Heart right ventricle (tissue), 16 donors: ENCODE data around the gene GNA12. TPM values are rescaled to one million over a fixed set of nuclear protein-coding genes. Genes with fewer than 3 reads are reported as not detected.
A peak's percentile ranks its signal among the peaks of the same experiment; 100 is the strongest.

Experiments used
- ATAC-seq, 8 donors: fragments of 200-7000 bp; cut with Tn5 transposase; one replicate each; pipeline ENCODE4 v1.9.1; 2020; ENCODE audit warnings: mild to moderate bottlenecking in 8 of 8, moderate library complexity in 8 of 8, moderate number of reproducible peaks in 1 of 8
- DNase-seq, 2 donors: peaks; one replicate each; pipeline ENCODE4 v3.0.0-alpha.2; 2020
- H3K27ac ChIP-seq, 10 donors: fragments of 200-600 bp; sonication (generic) in 2 of 10; one replicate each; pipeline versions ENCODE4 v1.5.0 to v1.8.0; 2020 to 2022; ENCODE audit warnings: mild to moderate bottlenecking in 3 of 10
- H3K27me3 ChIP-seq, 7 donors: fragments of 200-600 bp; one replicate each; pipeline ENCODE4 v1.8.0; 2021 to 2022; ENCODE audit warnings: mild to moderate bottlenecking in 2 of 7
- H3K36me3 ChIP-seq, 9 donors: fragments of 200-600 bp; sonication (generic) in 1 of 9; one replicate each; pipeline versions ENCODE4 v1.5.0 to v1.8.0; 2020 to 2022; ENCODE audit warnings: mild to moderate bottlenecking in 2 of 9
- H3K4me1 ChIP-seq, 9 donors: fragments of 200-600 bp; sonication (generic) in 1 of 9; one replicate each; pipeline versions ENCODE4 v1.5.0 to v1.8.0; 2020 to 2022; ENCODE audit warnings: mild to moderate bottlenecking in 4 of 9
- H3K4me3 ChIP-seq, 10 donors: fragments of 200-600 bp; sonication (generic) in 2 of 10; one replicate each; pipeline versions ENCODE4 v1.5.0 to v1.8.0; 2020 to 2022; ENCODE audit warnings: mild to moderate bottlenecking in 7 of 10, moderate library complexity in 2 of 10
- H3K9me3 ChIP-seq, 11 donors: fragments of 200-600 bp in 10 of 11; sonication (generic) in 2 of 11; one replicate each; pipeline versions ENCODE4 v1.5.0 to v1.8.0; 2013 to 2022; ENCODE audit warnings: mild to moderate bottlenecking in 2 of 11, control low read depth in 1 of 11, moderate library complexity in 1 of 11
- CTCF ChIP-seq, 9 donors: fragments of 200-600 bp; sonication (generic) in 2 of 9; IDR thresholded peaks; one replicate each; pipeline versions ENCODE4 v1.5.0 to v1.8.0; 2021 to 2022; ENCODE audit warnings: antibody characterized with exemption in 9 of 9, mild to moderate bottlenecking in 5 of 9, moderate library complexity in 1 of 9
- WGBS, 2 donors: extraction: QIAGEN DNeasy Blood & Tissue Kit; methylation state at CpG; one replicate each; pipeline ENCODE4 v1.1.7; 2013; ENCODE audit warnings: inconsistent platforms in 1 of 2; 5-methylcytosine and 5-hydroxymethylcytosine counted together
- intact Hi-C, 10 donors: fragments of 100-400 bp; cut with DNase I; formaldehyde crosslinking; loops; one replicate each; pipeline versions ENCODE4 v1.11.1 to v1.14.2; 2022
- polyA plus RNA-seq, 2 donors: library from polyadenylated mRNA; stranded (reverse); fragments of 200-250 nt; gene quantifications; one replicate each; pipeline ENCODE4 v1.2.3, GENCODE V29; 2013
- total RNA-seq, 10 donors: library from RNA; stranded (reverse); fragmentation: NEBNext Ultra II Directional in 3 of 10; extraction: Animal tissue kit (Norgen Biotek cat#: 25700) in 3 of 10; gene quantifications; one replicate each; pipeline versions ENCODE4 v1.2.1 to v1.2.4, GENCODE V29; 2021 to 2023
- donor health status: Arrhythmogenic right ventricular cardiomyopathy.
- donor health status: ischemic (EF 13 %, LVEDD 7.1; RV severe dilation, severe dysfunction).
- donor health status: healthy with polysubstance abuse.
- donor health status: DM: no; HTN: yes; CAD: no.
- donor health status: DM: no; HTN: no; CAD: no.
- donor health status: ischemic (EF 25% LVEDD 6.9; RV normal size, moderate dysfunction).
- donor health status: ischemic (EF 25% LVEDD 5.7; RV mildly dilated, moderate dysfunction).
- donor health status: healthy.
- donor health status: DM: yes; HTN: yes; CAD: no.
- donor health status: Ischemic cardiomyopathy.
- donor health status: ischemic (EF 35%, LVEDD 5.7; RV mildly dilated, moderate dysfunction).
- donor health status: nonischemic (EF 11% LVEDD 7.7; RV severe dilation, severe dysfunction).
- donor health status: DM: yes; HTN: yes; CAD: no.
- donor health status: PGD.
- donor health status: ischemic (EF 29% LVEDD 5.4; RV normal size, mild dysfunction).
- donor health status: nonischemic (EF 23%, LVEDD 6.1; RV moderate dilation, normal function).

GNA12 gene
- total and polyA plus RNA-seq, 12 donors = 6.4 to 46.4 (median 33.9) TPM

GRCh38 chr7:2709553-2710285 is 134.4 kb downstream of the GNA12 start:
- peak; percentile 41 to 66 for DNase-seq
- peaks cover 0 to 4% (median 0%) of the 10 kb centered on the region in 11 donors for H3K9me3 ChIP-seq
- no peak overlapping the region for H3K27ac ChIP-seq
- H3K4me1 ChIP-seq = peaks cover 0 to 34% (median 23%) of the 10 kb centered on the region in 9 donors
- ATAC-seq = peak; percentile 43 to 65 (median 58)
- H3K4me3 ChIP-seq = peak overlapping the region in 3 of 10 donors; percentile 3 to 24 (median 19)
- no peaks in the 10 kb centered on the region for H3K36me3 ChIP-seq
- WGBS, 2 donors = 37 to 42% methylated on average over 35 of the region's 35 CpGs
- peak; percentile 62 to 92 (median 82) for TF ChIP-seq CTCF (IDR thresholded peaks at IDR 0.05)
- intact Hi-C loops = loop anchor here in 1 of 10 donors (5.0 kb wide), 1 partner anchor 1053 kb away; no protein-coding TSS in a partner anchor
- no peaks in the 10 kb centered on the region for H3K27me3 ChIP-seq

GRCh38 chr7:2708547-2709310 is 135.4 kb downstream of the GNA12 start:
- no peak for DNase-seq
- Histone ChIP-seq H3K9me3 (peaks cover 0 to 4% (median 0%) of the 10 kb centered on the region in 11 donors), H3K4me1 (peaks cover 0 to 32% (median 19%) of the 10 kb centered on the region in 9 donors), H3K4me3 (no peak overlapping the region), H3K36me3 (no peaks in the 10 kb centered on the region), H3K27ac (no peak overlapping the region), H3K27me3 (no peaks in the 10 kb centered on the region)
- intact Hi-C loops = no loop called here
- peak in 1 of 8 donors; percentile 5 for ATAC-seq
- no peak for TF ChIP-seq CTCF (IDR thresholded peaks at IDR 0.05)
- 90 to 94% methylated on average over 20 of the region's 20 CpGs for WGBS, 2 donors

- H3K36me3 ChIP-seq = no peaks in the 10 kb centered on the region
- no peaks in the 10 kb centered on the region for H3K27me3 ChIP-seq
- WGBS, 2 donors = 87 to 94% methylated on average over 10 of the region's 10 CpGs
- TF ChIP-seq CTCF (IDR thresholded peaks at IDR 0.05) = no peak
- ATAC-seq (no peak), DNase-seq (no peak)
- intact Hi-C loops = no loop called here
- H3K4me3 ChIP-seq = no peak overlapping the region
- H3K9me3 ChIP-seq = peaks cover 0 to 4% (median 0%) of the 10 kb centered on the region in 11 donors
- H3K27ac ChIP-seq = no peak overlapping the region
- peaks cover 0 to 25% (median 12%) of the 10 kb centered on the region in 9 donors for H3K4me1 ChIP-seq
Measured at GRCh38 chr7:2708041-2708440, 136.1 kb downstream of the GNA12 start.

- intact Hi-C loops = no loop called here
- H3K4me1 ChIP-seq = peaks cover 0 to 22% (median 7%) of the 10 kb centered on the region in 9 donors
- H3K9me3 ChIP-seq = peaks cover 0 to 4% (median 0%) of the 10 kb centered on the region in 11 donors
- no peak for DNase-seq
- no peak for ATAC-seq
- no peaks in the 10 kb centered on the region for H3K36me3 ChIP-seq
- TF ChIP-seq CTCF (IDR thresholded peaks at IDR 0.05) = no peak
- no peak overlapping the region for H3K27ac ChIP-seq
- no peaks in the 10 kb centered on the region for H3K27me3 ChIP-seq
- H3K4me3 ChIP-seq = no peak overlapping the region
- 67 to 75% methylated on average over 8 of the region's 8 CpGs for WGBS, 2 donors
Measured at GRCh38 chr7:2707481-2707880, 136.6 kb downstream of the GNA12 start.
